ENCODE measurements around the gene PSTK.

DNA sequence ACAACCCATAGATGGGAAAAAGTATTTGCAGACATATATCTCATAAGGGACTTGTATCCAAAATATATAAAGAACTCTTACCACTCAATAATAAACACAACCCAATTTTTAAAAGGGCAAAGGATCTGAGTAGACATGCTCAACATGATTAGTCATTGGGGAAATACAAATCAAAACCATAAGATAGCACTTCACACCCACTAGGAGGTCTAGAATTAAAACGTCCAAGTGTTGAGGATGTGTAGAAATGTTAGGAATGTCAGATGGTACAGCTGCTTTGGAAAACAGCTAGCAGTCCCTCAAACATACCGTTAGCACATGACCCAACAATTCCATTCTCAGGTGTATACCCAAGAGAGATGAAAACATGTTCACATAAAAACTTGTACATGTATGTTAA is 8.3 kb downstream of the PSTK start:
- TF ChIP-seq, protein P1, sequence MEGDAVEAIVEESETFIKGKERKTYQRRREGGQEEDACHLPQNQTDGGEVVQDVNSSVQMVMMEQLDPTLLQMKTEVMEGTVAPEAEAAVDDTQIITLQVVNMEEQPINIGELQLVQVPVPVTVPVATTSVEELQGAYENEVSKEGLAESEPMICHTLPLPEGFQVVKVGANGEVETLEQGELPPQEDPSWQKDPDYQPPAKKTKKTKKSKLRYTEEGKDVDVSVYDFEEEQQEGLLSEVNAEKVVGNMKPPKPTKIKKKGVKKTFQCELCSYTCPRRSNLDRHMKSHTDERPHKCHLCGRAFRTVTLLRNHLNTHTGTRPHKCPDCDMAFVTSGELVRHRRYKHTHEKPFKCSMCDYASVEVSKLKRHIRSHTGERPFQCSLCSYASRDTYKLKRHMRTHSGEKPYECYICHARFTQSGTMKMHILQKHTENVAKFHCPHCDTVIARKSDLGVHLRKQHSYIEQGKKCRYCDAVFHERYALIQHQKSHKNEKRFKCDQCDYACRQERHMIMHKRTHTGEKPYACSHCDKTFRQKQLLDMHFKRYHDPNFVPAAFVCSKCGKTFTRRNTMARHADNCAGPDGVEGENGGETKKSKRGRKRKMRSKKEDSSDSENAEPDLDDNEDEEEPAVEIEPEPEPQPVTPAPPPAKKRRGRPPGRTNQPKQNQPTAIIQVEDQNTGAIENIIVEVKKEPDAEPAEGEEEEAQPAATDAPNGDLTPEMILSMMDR (IDR thresholded peaks at IDR 0.05), result no peak
- TF ChIP-seq EZH2phosphoT487 (IDR thresholded peaks at IDR 0.05), result no peak
